GM18505 (cell line): ENCODE measurements around the gene EPHA4.

Source experiments
- ATAC-seq: cut with Tn5 transposase; IDR thresholded peaks from one replicate; pipeline ENCODE4 v1.9.1; 2021; ENCODE audit not compliant: unreplicated experiment
- POLR2A ChIP-seq: IDR thresholded peaks from 4 replicates; pipeline ENCODE4 v1.6.1; 2011; ENCODE audit warnings: borderline replicate concordance; ENCODE audit not compliant: insufficient read depth, insufficient read length; ENCODE audit errors: extremely low read depth

Gene EPHA4

DNA sequence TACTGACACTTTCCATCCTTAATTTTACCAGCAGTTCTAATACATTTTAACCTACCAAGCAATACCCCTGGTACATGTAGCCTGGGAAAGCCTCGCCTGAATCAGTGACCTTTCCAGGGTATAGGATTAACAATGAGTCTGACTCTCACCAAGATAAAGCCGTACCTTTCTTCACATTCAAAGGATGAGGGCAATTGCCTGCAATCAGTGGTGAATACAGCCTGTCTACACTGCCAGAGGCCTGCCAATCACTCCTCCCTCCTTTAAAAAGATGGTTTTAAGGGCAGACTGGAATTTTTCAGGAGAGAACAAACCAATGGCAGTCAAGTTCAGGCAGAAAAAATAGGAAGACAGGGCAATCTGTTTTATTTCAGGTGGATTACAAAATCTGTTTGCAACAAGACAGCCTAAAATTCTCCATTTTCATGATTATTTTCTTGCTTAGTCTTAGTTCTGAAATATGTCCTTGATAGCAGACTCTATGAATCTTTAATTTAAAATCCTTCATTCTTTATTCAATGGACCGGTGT, 4.8 kb downstream of the EPHA4 start:
- ATAC-seq: no peak
- TF ChIP-seq POLR2A: no peak

DNA sequence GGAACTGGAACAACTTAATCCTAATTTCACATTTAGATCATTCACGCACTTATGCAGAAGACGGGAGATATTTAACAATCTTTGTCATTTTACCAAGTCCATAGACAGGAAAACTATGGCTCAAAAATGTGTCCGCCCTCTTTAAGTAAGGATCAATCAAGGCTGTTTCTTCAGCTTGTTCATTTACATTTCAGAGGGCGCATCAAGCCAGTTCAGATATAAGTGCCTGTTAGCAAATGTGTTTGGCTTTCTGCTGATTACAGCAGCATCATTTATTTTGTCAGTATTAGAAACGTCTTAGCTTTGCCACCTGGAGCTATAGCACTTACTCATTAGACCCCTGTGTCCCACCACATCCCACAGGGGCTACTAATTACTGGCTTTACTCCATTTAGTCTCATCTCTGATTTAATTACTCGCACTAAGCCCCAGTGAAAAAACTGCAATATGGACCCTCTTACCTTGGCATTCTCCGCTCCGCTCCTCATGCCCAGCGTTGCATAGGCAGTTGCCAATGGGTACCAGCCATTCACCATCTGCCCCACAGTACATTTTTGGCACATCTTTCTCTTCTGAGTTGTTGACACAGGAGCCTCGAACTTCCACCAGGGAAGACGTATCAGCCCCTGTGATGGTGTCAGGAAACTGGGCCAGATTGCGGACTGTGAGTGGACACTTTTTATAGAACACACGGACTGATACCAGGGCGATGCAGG, 8.7 kb downstream of the EPHA4 start:
- TF ChIP-seq POLR2A: no peak
- no peak for ATAC-seq

DNA sequence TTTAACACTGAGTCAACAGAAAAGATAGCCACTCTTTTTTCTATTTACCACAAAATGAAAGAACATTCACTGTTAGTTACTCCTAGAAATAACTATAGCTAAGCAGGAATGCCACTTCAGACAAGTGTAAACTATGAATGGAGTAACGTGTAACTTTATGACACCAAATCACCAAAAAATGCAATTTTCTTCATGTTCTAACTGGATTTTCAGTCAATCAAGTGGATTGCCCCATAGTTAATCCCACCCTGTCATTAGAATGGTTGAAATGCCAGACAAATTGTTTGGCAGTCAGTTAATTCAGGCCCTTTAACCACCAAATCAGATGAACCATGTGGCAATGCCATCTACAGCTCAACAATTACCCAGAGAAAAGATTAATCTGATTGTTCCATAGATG, 9.9 kb downstream of the EPHA4 start:
- TF ChIP-seq POLR2A: no peak
- ATAC-seq: no peak

DNA sequence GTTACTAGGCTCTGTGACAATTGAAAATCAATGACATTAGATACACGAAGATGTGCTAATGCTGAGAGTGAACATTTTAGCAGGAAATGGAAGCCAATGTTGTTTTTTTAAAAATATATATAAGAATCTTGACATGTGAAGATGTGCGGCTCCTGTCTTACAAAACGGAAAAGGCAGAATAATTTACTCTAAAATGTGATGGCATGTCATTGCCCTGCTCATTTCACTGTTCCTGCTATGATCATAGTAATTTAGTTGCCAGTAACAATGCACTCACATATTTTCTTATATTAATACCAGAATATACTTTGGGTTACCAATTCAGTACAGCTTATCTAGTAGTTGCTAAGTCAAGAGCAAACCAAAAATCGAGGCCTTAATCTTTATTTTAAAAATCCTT, 10.3 kb downstream of the EPHA4 start:
- ATAC-seq: no peak
- TF ChIP-seq POLR2A: no peak

DNA sequence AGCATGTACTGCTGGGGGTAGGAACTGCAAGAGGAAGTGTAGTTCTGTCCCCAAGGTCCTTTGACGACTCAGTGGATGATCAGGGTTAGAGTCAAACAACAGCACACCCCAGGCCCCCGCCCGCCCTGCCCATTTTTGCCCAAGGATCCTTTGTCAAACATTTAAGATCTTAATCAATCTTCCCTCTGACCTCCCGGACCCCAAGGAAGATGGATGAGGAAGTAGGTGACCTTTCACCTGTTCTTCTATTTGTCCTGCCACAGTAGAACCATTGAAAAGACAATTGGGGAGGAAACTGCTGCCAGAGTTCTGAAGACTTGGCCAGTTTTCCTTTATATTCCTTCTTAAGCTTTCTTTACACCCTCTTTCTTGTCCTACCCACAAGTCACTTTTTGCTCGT, 12.1 kb downstream of the EPHA4 start:
- ATAC-seq: no peak
- TF ChIP-seq POLR2A: no peak

DNA sequence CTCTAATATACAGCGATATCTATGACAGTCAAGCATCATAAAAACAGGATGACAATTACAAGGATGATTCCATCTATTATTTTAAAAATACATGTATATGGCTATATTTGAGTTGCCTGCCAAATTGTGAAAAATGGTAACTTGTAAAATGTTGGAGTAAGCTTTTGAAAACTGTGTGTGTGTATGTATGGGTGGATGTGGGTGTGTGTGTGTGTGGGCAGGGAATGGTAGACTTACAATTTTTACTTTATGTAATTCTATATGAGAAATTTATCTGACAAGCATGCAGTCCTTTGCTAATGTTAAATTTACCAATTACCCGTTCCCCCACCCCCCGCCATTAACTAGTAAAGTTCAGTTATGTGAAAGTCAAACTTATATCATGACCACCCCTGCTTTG, 14.0 kb downstream of the EPHA4 start:
- TF ChIP-seq POLR2A: no peak
- ATAC-seq: no peak

DNA sequence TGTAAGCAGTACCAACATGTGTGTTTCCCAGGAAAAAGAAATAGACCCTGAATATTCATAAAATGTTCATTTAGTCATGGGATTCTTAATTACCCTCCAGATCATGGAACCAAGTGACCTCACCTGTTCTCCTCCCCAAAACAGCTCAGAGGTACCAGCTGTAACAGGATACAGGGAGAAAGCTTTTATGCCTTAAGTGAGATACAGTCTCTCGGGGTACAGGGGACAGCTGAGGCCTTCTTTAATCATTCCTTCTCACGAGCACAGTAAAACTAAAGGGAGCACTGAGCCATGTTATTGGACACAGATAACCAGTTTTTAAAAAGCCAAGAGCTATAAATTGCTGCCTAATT, 16.6 kb downstream of the EPHA4 start:
- TF ChIP-seq POLR2A: no peak
- peak; percentile 39 for ATAC-seq

DNA sequence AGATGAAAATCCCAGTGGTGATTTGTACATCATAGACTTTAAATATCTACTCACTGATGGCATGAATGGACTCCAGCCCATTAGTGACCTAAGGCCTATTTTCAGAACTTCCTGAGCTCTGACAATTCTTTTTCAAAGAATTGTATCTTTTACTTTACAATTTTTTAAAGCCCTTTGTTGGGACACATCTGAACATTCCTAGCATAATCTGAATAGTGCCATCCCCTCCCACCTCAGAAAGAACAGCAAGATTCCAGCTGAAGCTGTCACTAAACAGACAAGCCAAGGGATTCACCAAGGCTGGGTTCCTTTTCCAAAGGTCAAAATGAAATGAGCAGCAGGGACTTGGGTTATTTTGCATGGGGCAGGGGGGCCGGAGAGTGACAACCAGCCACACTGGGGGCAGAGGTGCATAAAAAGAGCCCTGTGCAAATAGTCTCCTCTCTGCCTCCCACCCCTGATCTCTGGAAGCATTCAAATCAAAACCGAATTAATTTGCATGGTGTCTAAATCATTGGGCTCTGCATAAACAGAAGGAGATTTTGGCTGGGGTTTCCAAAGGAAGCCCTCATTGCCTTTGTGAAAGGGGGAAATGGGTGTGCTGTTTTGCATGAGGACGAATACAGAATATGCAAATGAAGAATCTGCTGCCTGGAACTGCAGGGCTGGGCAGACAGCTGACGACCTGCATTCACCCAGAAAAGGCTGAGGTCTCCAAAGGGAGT, 17.2 kb downstream of the EPHA4 start:
- no peak for TF ChIP-seq POLR2A
- ATAC-seq: peak; percentile 99

DNA sequence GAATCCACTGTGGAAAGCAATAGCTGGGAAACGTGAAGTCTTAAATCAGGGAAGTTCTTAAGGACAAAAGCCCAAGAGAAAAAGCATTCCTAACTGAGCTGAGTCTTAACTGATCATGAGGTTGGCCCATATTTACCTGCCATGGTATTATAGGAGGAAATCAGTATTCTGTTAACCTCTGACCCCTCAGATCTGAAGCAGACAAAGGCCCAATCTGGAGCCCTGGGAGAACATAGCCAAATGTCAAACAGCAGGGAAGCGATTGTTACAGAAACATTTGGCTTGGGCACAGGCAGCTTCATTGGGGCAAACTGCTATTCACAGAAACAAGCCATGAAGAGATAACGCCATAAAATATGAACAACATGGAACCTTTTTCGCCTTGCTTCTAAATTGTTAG, 18.8 kb downstream of the EPHA4 start:
- TF ChIP-seq POLR2A: no peak
- ATAC-seq: no peak

DNA sequence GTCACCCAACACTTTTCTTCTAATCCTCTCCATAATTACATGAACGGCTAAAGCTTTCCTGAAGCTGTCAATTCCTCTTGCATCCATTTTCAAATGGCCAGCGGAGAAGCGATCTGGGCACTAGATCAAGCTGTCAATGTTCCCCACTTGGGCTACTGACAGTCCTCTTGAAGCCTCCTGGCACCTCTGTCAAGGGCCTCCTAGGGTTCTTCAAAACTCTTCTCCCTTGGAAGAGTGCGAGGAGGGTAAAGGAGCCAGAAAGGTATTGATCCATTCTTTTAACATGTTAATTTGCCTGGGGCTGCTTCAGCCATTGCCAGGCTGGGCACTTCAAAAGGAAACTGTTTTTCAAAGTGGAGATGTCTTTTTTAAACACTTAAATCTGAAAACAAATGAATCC, 19.8 kb downstream of the EPHA4 start:
- no peak for TF ChIP-seq POLR2A

DNA sequence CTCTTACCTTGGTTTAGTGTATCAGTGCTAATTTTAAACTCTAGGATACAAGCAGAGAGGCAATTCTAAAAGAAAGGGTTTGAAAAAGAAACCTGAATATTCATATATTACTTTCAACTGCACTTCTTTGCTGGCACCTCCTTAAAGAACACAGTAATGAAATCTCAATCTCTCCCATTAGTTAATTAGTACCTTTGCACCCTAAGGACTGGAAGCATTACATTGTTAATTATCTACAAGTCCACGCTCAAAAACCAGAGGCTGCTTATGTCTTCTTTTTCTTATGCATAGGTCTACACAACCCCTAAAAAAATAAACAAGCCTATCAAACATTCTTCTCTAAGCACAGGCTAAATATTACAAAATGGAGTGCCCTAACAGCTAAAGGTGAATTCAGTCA, 20.2 kb downstream of the EPHA4 start:
- TF ChIP-seq POLR2A: no peak
- no peak for ATAC-seq

More for the DNA sequence above, 19.8 kb downstream of the EPHA4 start:
- ATAC-seq: no peak

DNA sequence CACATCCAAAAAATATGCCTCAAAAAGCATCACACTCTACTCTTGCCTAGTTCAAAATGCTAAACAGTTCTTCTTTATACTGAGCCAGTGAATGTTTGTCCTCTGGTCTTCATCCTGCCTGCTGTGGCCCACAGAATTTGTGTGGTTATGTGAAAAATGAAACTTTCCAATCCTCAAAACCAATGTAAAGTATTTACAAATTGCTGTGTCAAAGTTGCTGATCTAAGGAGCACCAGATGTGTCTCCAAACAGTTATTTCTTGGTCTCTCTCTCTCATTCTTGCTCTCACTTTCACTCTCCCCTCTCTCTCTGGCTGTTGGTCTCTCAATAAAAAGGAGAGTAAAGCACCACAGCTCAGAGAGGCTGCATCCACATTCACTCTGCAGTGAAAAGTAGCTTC, 23.0 kb downstream of the EPHA4 start:
- no peak for ATAC-seq
- no peak for TF ChIP-seq POLR2A

DNA sequence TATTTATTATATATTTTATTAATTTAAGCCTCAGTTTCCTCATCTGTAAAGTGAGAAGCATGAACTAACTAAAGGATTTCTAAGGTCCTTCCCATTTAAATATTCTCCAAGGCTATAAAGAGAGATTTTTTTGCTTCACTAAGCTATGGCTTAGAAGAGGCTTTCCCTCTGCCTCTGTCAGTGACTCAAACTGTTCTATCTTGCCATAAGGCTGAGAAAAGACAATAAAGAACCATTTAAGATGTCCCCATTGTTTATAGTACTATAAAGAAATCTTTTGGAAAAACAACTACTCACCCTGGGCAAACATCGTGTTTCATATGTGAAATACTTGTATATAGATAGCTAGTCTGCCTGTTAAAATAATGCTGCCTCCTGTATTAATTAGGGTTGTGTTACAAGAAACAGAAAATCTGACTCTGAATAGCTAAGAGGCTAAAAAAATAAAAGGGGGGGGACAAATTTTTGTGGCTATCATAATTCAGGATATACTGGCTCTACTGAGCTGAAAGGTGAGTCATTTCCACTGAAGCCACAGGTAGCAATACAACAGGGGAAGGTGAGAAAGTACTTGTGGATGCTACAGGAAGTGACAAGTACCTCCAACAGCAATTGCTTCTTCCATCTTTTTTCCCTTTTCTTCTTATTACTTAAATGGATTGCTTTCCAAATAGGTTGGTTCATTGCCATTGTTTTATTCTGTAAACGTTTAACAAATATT, 25.4 kb downstream of the EPHA4 start:
- no peak for ATAC-seq
- TF ChIP-seq POLR2A: no peak

DNA sequence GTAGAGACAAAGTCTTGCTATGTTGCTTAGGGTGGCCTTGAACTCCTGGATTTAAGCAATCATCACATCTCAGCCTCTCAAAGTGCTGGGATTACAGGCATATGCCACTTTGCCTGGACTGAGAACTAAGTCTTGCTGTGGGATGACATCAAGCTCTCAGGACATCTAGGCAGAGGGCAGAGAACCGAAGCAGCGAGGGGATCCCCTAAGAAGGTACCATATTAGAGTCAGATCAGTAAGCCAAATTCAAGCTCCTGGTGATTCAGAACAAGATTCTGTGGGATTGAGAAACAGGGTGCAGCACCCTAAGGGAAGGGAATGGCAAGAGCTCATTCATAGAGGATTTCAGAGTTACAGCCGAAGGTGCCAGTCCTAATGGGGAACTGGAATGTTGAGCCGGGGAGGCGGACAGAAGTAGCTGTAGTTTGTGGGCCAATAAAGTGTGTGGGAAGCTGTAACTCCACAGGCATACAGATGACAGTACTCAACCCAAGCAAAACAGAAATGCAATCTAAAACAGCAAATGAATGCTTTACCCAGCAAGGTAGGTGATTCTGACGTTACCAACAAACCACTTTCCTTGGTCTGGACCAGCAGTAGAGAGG, 30.9 kb downstream of the EPHA4 start:
- TF ChIP-seq POLR2A: no peak
- no peak for ATAC-seq

DNA sequence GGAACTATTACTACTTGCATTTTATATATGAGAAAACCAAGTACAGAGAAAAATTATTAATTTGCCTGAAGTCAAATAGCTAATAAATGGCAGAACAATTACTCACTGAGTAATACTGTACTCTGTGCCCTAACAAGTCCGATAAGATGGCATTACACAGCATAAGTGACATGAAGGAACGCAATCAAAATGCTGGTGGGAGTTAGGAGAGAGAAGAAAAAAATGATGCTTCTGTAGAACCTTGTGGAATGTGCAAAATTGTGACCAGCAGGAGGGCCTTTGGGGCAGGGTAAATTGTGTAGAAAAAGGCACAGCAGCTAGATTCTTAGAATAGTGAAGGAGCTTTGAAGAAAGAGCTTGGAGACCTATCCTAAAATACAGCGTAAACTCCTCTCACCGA, 32.9 kb downstream of the EPHA4 start:
- TF ChIP-seq POLR2A: no peak
- ATAC-seq: no peak
